Measurements from ENCODE around the gene LTB. TPM values are rescaled to one million over a fixed set of nuclear protein-coding genes. Genes with fewer than 3 reads are reported as not detected.

Gene LTB
- total and polyA plus RNA-seq, 2 of the 13 experiments (the other 11 are each of a cell fraction or from before 2014, with no cell fraction given): 0.09 to 0.22 TPM

DNA sequence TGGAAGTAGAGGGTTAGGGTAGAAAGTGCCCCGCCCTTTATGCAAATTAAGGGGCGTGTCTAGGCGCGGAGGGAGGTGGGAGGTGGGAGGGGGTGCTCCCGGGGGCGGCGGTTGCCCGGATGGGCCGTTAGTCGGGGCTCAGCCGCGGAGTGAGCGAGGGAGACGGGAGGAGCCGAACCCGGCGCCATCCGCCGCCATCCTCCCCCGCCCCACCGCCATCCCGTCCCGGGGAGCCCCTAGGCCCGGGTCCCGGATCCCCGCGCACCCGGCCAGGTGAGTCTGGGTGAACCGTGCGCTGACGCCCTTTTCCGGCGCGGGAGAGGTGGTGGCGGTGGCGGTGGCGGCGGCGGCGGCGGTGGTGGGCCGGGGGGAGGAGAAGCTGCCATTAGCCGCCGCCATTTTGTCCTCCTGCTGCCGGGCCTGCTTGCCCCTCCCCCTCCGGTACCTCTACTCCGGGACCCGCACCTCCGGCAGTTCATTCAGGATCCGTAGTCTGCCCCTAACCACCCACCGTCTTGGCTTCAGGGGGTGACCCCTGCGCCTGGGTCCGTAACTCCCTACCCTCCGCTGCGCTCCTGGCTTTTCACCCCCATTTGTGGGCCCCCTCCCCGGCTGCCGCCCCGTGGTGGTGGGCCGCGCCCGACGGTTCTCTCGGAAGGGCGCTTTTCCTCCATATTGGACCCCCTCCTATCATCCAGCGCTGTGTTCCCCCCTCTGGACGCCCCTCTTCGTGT lies 38.5 kb upstream of the LTB start, which contains the start of gene PRRC2A (continued):
- TF ChIP-seq, protein P1, sequence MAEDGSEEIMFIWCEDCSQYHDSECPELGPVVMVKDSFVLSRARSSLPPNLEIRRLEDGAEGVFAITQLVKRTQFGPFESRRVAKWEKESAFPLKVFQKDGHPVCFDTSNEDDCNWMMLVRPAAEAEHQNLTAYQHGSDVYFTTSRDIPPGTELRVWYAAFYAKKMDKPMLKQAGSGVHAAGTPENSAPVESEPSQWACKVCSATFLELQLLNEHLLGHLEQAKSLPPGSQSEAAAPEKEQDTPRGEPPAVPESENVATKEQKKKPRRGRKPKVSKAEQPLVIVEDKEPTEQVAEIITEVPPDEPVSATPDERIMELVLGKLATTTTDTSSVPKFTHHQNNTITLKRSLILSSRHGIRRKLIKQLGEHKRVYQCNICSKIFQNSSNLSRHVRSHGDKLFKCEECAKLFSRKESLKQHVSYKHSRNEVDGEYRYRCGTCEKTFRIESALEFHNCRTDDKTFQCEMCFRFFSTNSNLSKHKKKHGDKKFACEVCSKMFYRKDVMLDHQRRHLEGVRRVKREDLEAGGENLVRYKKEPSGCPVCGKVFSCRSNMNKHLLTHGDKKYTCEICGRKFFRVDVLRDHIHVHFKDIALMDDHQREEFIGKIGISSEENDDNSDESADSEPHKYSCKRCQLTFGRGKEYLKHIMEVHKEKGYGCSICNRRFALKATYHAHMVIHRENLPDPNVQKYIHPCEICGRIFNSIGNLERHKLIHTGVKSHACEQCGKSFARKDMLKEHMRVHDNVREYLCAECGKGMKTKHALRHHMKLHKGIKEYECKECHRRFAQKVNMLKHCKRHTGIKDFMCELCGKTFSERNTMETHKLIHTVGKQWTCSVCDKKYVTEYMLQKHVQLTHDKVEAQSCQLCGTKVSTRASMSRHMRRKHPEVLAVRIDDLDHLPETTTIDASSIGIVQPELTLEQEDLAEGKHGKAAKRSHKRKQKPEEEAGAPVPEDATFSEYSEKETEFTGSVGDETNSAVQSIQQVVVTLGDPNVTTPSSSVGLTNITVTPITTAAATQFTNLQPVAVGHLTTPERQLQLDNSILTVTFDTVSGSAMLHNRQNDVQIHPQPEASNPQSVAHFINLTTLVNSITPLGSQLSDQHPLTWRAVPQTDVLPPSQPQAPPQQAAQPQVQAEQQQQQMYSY (CRISPR knock-in tag; IDR thresholded peaks at IDR 0.05): peak; percentile 21; the same call in 1 of the 2 replicates
- TF ChIP-seq ZSCAN21 (CRISPR knock-in tag; IDR thresholded peaks at IDR 0.05; ENCODE audit: borderline replicate concordance) (no peak; the same call in 1 of the 2 replicates), AHR (CRISPR knock-in tag; IDR thresholded peaks at IDR 0.05) (0 out of 2 replicates have a peak, but pooled peaks have one; percentile 70), PHF8 (CRISPR knock-in tag; IDR thresholded peaks at IDR 0.05) (peak; percentile 62; the same call in 1 of the 2 replicates), CBX5 (CRISPR knock-in tag; IDR thresholded peaks at IDR 0.05; ENCODE audit: borderline replicate concordance) (peak; percentile 42; the same call in 1 of the 2 replicates), GTF3A (CRISPR knock-in tag; conservative IDR thresholded peaks at IDR 0.05) (no peak), FOSL1 (CRISPR knock-in tag; IDR thresholded peaks at IDR 0.05; ENCODE audit: borderline replicate concordance) (no peak), ZNF773 (CRISPR knock-in tag; IDR thresholded peaks at IDR 0.05; ENCODE audit: borderline replicate concordance) (no peak), TBX3 (IDR thresholded peaks at IDR 0.05; ENCODE audit: borderline replicate concordance) (peak; percentile 56; the same call in 1 of the 2 replicates), ZNF841 (CRISPR knock-in tag; IDR thresholded peaks at IDR 0.05; ENCODE audit: borderline replicate concordance) (0 out of 2 replicates have a peak, but pooled peaks have one; percentile 34), ZNF331 (CRISPR knock-in tag; IDR thresholded peaks at IDR 0.05) (no peak; the same call in 1 of the 2 replicates), ZNF878 (CRISPR knock-in tag; IDR thresholded peaks at IDR 0.05) (no peak), GATA4 (IDR thresholded peaks at IDR 0.05; ENCODE audit: borderline replicate concordance, low read depth) (no peak), MTF1 (CRISPR knock-in tag; IDR thresholded peaks at IDR 0.05) (no peak), ZNF234 (CRISPR knock-in tag; conservative IDR thresholded peaks at IDR 0.05) (0 out of 2 replicates have a peak, but pooled peaks have one; percentile 89), ZC3H4 (CRISPR knock-in tag; IDR thresholded peaks at IDR 0.05; ENCODE audit: borderline replicate concordance) (no peak), ZNF83 (CRISPR knock-in tag; IDR thresholded peaks at IDR 0.05; ENCODE audit: borderline replicate concordance) (no peak), KDM2A (CRISPR knock-in tag; IDR thresholded peaks at IDR 0.05; ENCODE audit: borderline replicate concordance, low read depth) (peak; percentile 77; the same call in 1 of the 2 replicates)
- TF ChIP-seq, protein P2, sequence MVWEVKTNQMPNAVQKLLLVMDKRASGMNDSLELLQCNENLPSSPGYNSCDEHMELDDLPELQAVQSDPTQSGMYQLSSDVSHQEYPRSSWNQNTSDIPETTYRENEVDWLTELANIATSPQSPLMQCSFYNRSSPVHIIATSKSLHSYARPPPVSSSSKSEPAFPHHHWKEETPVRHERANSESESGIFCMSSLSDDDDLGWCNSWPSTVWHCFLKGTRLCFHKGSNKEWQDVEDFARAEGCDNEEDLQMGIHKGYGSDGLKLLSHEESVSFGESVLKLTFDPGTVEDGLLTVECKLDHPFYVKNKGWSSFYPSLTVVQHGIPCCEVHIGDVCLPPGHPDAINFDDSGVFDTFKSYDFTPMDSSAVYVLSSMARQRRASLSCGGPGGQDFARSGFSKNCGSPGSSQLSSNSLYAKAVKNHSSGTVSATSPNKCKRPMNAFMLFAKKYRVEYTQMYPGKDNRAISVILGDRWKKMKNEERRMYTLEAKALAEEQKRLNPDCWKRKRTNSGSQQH (CRISPR knock-in tag; IDR thresholded peaks at IDR 0.05; ENCODE audit: low read depth): peak; percentile 83
- TF ChIP-seq, protein P3, sequence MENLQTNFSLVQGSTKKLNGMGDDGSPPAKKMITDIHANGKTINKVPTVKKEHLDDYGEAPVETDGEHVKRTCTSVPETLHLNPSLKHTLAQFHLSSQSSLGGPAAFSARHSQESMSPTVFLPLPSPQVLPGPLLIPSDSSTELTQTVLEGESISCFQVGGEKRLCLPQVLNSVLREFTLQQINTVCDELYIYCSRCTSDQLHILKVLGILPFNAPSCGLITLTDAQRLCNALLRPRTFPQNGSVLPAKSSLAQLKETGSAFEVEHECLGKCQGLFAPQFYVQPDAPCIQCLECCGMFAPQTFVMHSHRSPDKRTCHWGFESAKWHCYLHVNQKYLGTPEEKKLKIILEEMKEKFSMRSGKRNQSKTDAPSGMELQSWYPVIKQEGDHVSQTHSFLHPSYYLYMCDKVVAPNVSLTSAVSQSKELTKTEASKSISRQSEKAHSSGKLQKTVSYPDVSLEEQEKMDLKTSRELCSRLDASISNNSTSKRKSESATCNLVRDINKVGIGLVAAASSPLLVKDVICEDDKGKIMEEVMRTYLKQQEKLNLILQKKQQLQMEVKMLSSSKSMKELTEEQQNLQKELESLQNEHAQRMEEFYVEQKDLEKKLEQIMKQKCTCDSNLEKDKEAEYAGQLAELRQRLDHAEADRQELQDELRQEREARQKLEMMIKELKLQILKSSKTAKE (CRISPR knock-in tag; IDR thresholded peaks at IDR 0.05; ENCODE audit: borderline replicate concordance): 0 out of 2 replicates have a peak, but pooled peaks have one; percentile 29
- TF ChIP-seq, protein P4, sequence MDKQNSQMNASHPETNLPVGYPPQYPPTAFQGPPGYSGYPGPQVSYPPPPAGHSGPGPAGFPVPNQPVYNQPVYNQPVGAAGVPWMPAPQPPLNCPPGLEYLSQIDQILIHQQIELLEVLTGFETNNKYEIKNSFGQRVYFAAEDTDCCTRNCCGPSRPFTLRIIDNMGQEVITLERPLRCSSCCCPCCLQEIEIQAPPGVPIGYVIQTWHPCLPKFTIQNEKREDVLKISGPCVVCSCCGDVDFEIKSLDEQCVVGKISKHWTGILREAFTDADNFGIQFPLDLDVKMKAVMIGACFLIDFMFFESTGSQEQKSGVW (CRISPR knock-in tag; IDR thresholded peaks at IDR 0.05; ENCODE audit: borderline replicate concordance): peak; percentile 85; the same call in 1 of the 2 replicates
